HUES64 (cell line): ENCODE results near the gene PFKP.

Experiments used
- H3K27ac ChIP-seq: 2 replicates; pipeline ENCODE4 v1.7.0; 2013; ENCODE audit warnings: low read depth, low read length, inconsistent platforms
- H3K27me3 ChIP-seq: 2 replicates; pipeline ENCODE4 v1.6.1; 2013; ENCODE audit warnings: mild to moderate bottlenecking, low read length; ENCODE audit not compliant: insufficient read depth
- H3K36me3 ChIP-seq: 2 replicates; pipeline ENCODE4 v1.6.1; 2013; ENCODE audit warnings: mild to moderate bottlenecking, low read length; ENCODE audit not compliant: insufficient read depth
- H3K4me1 ChIP-seq: 2 replicates; pipeline ENCODE4 v1.6.1; 2013; ENCODE audit warnings: mild to moderate bottlenecking, low read length, moderate library complexity; ENCODE audit not compliant: insufficient read depth
- H3K4me3 ChIP-seq: 2 replicates; pipeline ENCODE4 v1.5.1; 2013; ENCODE audit warnings: mild to moderate bottlenecking, low read length, moderate library complexity
- H3K9ac ChIP-seq: 2 replicates; pipeline ENCODE4 v1.6.1; 2013; ENCODE audit warnings: mild to moderate bottlenecking, low read depth, low read length
- H3K9me3 ChIP-seq: 2 replicates; pipeline ENCODE4 v1.6.1; 2013; ENCODE audit warnings: low read depth, low read length; ENCODE audit not compliant: insufficient read depth
- WGBS: fragments of 150-250, 120-280 bp; methylation state at CpG from one replicate; pipeline ENCODE4 v1.1.7; 2013; ENCODE audit warnings: missing lambda C conversion rate; 5-methylcytosine and 5-hydroxymethylcytosine counted together

The PFKP gene

GRCh38 chr10:3109196-3109595 lies 41.8 kb downstream of the PFKP start:
- Histone ChIP-seq H3K9ac (no peak overlapping the region), H3K27me3 (no peaks in the 10 kb centered on the region), H3K9me3 (no peaks in the 10 kb centered on the region), H3K36me3 (peaks cover 86% of the 10 kb centered on the region), H3K4me3 (no peak overlapping the region), H3K27ac (no peak overlapping the region), H3K4me1 (no peaks in the 10 kb centered on the region)
- WGBS: 96% methylated on average over 21 of the region's 21 CpGs

- H3K4me3 ChIP-seq: no peak overlapping the region
- 93% methylated on average over 12 of the region's 12 CpGs for WGBS
- no peaks in the 10 kb centered on the region for H3K9me3 ChIP-seq
- H3K27me3 ChIP-seq: no peaks in the 10 kb centered on the region
- H3K36me3 ChIP-seq: peaks cover 86% of the 10 kb centered on the region
- no peaks in the 10 kb centered on the region for H3K4me1 ChIP-seq
- H3K9ac ChIP-seq: no peak overlapping the region
- no peak overlapping the region for H3K27ac ChIP-seq
These were observed 42.3 kb downstream of the PFKP start for GRCh38 chr10:3109633-3110032.

GRCh38 chr10:3110782-3111620 lies 43.7 kb downstream of the PFKP start:
- H3K36me3 ChIP-seq: peaks cover 86% of the 10 kb centered on the region
- H3K27me3 ChIP-seq: no peaks in the 10 kb centered on the region
- 96% methylated on average over 9 of the region's 9 CpGs for WGBS
- H3K4me1 ChIP-seq: no peaks in the 10 kb centered on the region
- no peak overlapping the region for H3K27ac ChIP-seq
- H3K9me3 ChIP-seq: no peaks in the 10 kb centered on the region
- no peak overlapping the region for H3K9ac ChIP-seq
- no peak overlapping the region for H3K4me3 ChIP-seq

- Histone ChIP-seq H3K9ac (no peak overlapping the region), H3K27me3 (no peaks in the 10 kb centered on the region), H3K4me3 (no peak overlapping the region), H3K4me1 (no peaks in the 10 kb centered on the region), H3K9me3 (no peaks in the 10 kb centered on the region), H3K36me3 (peaks cover 93% of the 10 kb centered on the region), H3K27ac (no peak overlapping the region)
- WGBS: 80% methylated on average over 15 of the region's 15 CpGs
These were observed 44.3 kb downstream of the PFKP start for GRCh38 chr10:3111621-3112163.

DNA sequence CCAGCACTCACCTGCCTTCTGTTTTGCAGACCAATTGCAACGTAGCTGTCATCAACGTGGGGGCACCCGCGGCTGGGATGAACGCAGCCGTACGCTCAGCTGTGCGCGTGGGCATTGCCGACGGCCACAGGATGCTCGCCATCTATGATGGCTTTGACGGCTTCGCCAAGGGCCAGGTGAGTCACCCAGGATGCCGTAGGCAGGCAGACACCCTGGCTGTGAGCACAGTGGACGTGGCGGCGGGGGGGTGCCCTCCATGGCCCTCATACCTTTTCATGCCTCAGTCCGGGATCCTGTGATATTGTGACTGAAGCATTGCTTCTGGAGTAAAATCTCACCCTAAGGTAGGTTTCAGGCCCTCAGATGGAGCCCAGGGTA lies 46.0 kb downstream of the PFKP start:
- H3K4me3 ChIP-seq: no peak overlapping the region
- H3K9ac ChIP-seq: no peak overlapping the region
- H3K36me3 ChIP-seq: peaks cover 91% of the 10 kb centered on the region
- no peak overlapping the region for H3K27ac ChIP-seq
- no peaks in the 10 kb centered on the region for H3K27me3 ChIP-seq
- WGBS: 96% methylated on average over 19 of the region's 19 CpGs
- H3K4me1 ChIP-seq: no peaks in the 10 kb centered on the region
- H3K9me3 ChIP-seq: no peaks in the 10 kb centered on the region

DNA sequence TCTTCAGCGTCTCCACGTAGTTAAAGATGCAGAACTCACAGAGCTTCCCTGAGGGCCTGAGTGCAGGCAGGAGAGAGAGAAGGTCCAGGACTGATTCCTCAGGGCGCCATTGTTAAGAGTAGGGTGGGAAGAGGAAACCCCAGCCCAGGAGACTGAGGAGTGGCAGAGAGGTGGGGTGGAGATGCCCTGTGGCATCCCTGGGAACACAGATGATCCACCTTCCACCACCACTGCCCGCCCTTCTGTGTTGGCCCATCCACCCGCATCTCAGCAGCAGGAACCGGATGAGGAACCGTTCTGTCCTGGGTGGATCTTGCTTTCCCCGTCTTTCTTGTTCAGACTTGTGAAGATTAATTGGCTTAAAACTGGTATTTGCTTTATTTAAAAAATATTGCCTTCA lies 48.3 kb downstream of the PFKP start:
- H3K27me3 ChIP-seq: no peaks in the 10 kb centered on the region
- WGBS: 97% methylated on average over 8 of the region's 8 CpGs
- H3K27ac ChIP-seq: no peak overlapping the region
- no peaks in the 10 kb centered on the region for H3K4me1 ChIP-seq
- no peak overlapping the region for H3K4me3 ChIP-seq
- no peak overlapping the region for H3K9ac ChIP-seq
- peaks cover 90% of the 10 kb centered on the region for H3K36me3 ChIP-seq
- no peaks in the 10 kb centered on the region for H3K9me3 ChIP-seq

DNA sequence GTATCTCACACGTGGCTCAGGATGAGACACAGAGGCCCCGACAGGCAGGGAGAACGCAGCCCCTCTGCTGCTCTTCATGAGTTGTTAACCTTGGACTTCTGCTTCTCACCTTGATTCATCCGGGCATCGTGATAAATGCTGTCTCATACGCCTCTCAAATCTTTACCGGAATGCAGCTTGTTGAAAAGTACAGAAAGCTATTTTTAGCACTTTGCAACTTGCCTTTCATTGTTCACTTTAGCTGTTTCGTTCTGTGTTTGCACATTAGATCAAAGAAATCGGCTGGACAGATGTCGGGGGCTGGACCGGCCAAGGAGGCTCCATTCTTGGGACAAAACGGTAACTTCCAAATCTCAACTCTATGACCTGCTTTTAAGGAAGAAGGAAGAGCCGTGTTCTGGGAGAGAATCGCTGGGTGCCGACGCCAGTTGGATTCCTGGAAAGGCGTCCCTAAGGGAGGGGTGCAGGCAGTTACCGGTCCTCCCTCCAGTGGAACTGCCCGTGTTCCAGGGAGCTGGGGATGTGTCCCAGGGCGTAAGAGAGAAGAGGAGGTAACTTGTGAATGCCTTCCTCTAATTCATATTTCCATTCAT lies 49.3 kb downstream of the PFKP start:
- Histone ChIP-seq H3K4me3 (no peak overlapping the region), H3K36me3 (peaks cover 90% of the 10 kb centered on the region), H3K27me3 (no peaks in the 10 kb centered on the region), H3K9ac (no peak overlapping the region), H3K9me3 (no peaks in the 10 kb centered on the region), H3K4me1 (no peaks in the 10 kb centered on the region), H3K27ac (no peak overlapping the region)
- WGBS: 86% methylated on average over 20 of the region's 20 CpGs

DNA sequence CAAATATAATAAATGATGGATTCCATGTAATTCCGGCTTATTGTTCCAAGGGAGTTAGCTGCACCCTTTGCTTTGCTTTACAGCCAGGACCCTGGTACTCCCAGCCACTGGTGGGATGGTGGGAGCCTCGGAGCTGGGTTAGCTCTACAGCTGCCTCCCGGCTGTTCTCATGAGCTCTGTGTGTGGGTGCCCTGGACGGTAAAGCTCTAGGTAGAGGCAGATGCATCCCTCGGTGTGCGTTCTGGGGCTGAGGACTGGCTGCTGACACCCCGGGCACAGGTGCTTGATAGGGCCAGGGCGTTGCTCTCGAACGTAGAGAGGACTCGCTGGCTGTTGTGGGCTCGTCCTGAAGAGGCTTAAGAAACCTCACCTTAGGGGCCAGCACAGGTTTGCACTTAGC lies 50.1 kb downstream of the PFKP start:
- 95% methylated on average over 12 of the region's 12 CpGs for whole genome bisulfite sequencing
- Histone ChIP-seq H3K27ac (no peak overlapping the region), H3K4me3 (no peak overlapping the region), H3K9ac (no peak overlapping the region), H3K9me3 (no peaks in the 10 kb centered on the region), H3K27me3 (no peaks in the 10 kb centered on the region), H3K36me3 (peaks cover 89% of the 10 kb centered on the region), H3K4me1 (no peaks in the 10 kb centered on the region)

DNA sequence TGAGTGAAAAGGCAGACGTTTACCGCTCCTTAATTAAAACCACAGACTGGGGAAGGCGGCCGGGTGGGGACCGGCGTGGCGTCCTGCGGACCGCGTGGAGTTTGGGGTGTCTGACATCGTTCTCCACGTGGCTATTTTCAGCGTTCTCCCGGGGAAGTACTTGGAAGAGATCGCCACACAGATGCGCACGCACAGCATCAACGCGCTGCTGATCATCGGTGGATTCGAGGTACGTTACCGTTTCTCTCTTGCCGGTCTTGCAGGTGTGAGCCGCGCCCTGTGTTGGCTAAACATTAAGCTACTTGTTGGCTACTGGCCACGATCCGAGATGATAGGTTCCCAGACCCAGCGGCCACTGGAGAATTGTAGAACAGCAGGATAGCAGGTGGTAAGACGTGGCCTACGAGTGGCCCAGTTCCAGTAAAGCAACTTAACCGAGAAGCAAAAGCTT lies 51.3 kb downstream of the PFKP start:
- Histone ChIP-seq H3K4me1 (no peaks in the 10 kb centered on the region), H3K9me3 (no peaks in the 10 kb centered on the region), H3K4me3 (no peak overlapping the region), H3K9ac (no peak overlapping the region), H3K27ac (no peak overlapping the region), H3K36me3 (peaks cover 90% of the 10 kb centered on the region), H3K27me3 (no peaks in the 10 kb centered on the region)
- WGBS: 90% methylated on average over 32 of the region's 32 CpGs

GRCh38 chr10:3119796-3120459 lies 52.6 kb downstream of the PFKP start:
- Histone ChIP-seq H3K4me3 (no peak overlapping the region), H3K9ac (no peak overlapping the region), H3K4me1 (no peaks in the 10 kb centered on the region), H3K27ac (no peak overlapping the region), H3K27me3 (no peaks in the 10 kb centered on the region), H3K36me3 (peaks cover 89% of the 10 kb centered on the region), H3K9me3 (no peaks in the 10 kb centered on the region)
- 92% methylated on average over 30 of the region's 31 CpGs for WGBS

- no peak overlapping the region for H3K27ac ChIP-seq
- no peak overlapping the region for H3K4me3 ChIP-seq
- H3K4me1 ChIP-seq: no peaks in the 10 kb centered on the region; the same call in 1 of the 2 replicates
- H3K9me3 ChIP-seq: no peaks in the 10 kb centered on the region
- 87% methylated on average over 14 of the region's 14 CpGs for WGBS
- peaks cover 91% of the 10 kb centered on the region for H3K36me3 ChIP-seq
- H3K27me3 ChIP-seq: no peaks in the 10 kb centered on the region
- no peak overlapping the region for H3K9ac ChIP-seq
These were observed 54.7 kb downstream of the PFKP start for GRCh38 chr10:3122034-3122433.
